Measurements from ENCODE around the gene IFT122.
"Not testable (repeated sequence)": the region's sequence is repeated elsewhere in the genome, so short reads cannot be mapped to it uniquely, and the experiment has no call there.

Gene IFT122

DNA sequence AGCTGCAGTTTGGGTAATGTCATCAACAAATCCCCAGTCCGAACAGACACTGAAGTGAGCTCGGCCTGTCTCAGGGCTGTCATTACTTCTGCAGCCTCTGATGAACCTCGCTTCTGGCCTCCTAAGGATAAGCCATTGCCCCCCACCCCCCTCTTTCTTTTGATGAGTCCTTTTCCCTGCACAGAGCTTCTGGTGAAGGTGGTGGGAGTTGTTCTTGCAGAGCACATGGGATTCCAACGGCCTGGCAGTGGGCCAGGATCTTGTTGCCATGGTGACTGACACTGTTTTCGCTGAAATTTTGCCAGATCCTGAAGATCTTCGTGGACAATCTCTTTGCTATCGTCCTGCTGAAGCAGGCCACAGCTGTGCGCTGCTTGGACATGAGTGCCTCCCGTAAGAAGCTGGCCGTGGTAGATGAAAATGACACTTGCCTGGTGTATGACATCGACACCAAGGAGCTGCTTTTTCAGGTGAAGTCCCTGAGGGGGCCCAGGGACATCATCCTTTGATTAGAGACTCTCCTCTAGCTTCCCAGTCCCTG lies 41.3 kb downstream of the IFT122 start:
- not testable (repeated sequence) for DNase-seq

- DNase-seq = no peak
These were observed 41.8 kb downstream of the IFT122 start for GRCh38 chr3:129481766-129482332.

DNA sequence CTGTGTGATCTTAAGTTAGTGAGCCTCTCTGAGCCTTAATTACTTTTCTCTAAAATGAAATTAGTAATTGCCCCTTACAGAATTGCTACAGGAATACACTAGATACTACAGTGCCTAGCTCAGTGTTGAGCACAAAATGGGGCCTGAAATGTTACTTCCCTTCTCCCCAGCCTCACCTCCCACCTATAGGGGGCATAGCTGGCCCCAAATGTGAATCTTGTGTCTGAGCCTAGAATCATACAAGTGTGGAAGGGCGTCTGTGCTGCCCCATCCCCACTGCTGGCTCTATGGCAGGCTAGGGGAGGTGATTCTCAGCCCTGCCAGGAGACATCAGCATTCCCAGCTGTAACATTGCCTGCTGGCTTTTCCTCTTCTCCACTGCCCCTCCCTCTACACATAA lies 42.7 kb downstream of the IFT122 start:
- DNase-seq = no peak

DNA sequence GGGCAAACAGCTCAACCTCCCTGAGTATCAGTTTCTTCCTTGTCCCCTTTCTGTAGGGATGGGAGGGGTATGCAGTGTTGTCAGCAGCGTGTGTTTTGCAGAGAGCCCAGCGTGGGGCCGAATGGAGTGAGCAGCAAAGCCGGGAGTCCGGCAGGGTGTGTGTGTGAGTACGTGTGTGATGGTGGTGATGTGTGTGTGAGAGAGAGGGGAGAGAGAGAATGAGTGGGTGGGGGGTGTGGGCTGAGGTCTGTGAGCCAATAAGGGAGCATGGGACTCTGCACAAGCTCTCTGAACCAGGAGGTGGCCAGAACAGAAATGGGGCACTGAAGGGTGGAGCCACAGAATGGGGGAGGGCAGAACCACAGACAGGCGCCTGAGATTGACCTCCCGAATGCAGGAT lies 43.8 kb downstream of the IFT122 start:
- no peak for DNase-seq

DNA sequence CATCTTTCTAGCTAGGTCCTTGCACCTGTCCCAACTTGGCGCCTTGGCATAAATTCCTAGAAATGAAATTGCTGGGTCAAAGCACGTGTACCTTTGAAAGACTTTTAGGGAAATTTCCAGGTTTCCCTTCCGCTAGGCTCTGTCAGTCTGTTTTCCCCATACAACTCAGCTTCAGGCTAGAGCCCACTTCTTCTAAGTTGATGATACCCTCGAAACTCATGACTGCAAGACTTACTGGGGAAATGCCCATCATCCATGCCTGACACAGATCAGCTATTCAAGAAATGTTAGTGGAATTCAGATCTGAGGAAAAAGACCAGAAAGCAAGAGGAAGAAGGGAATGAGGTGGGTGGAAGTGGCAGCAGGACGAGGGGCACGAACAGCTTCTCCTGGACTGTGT lies 45.1 kb downstream of the IFT122 start:
- peak; percentile 10 for DNase-seq

DNA sequence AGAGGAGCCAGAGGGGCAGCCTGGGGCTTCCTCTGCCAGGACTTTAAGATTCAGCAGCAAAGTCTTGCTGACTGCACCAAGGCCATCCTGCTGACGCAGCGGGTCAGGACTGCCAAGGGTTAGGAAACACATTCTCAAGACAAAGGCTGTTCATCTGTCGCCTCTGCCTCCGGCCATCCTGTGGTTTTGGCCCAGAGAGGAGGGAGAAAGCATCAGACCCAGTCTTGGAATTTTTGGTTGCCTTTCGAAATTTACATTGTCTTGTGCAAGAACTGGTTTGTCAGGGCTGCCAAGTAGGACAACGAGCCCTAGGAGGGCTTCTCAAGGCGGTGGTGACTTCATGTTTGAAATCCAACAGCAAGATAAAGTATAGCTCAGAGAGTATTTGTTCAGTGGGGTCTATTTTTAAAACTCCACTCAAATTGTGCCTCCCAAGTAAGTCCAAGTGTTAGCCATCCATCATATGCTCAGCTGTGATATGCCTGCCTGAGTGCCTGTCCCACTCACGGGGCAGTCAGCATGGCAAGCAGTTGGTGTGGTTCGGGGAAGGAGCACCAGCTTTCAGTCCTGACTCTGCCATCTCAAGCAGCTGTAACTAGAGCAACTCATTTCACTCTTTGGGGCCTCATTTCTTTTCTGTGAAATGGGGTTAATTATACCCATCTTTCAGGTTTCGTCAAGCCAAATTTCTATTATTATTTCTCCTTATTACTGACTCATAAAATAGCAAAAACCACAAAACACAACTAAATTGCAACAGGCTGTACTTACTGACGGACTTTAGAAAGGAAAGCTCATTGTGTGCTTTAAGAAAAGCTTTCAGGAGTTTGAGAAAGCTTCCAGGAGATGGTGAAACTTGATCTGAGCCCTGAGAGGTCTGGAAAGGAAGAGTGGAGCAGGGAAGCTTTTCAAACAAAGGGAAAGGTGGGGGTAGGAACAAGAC lies 46.0 kb downstream of the IFT122 start:
- peak; percentile 92 for DNase-seq

DNA sequence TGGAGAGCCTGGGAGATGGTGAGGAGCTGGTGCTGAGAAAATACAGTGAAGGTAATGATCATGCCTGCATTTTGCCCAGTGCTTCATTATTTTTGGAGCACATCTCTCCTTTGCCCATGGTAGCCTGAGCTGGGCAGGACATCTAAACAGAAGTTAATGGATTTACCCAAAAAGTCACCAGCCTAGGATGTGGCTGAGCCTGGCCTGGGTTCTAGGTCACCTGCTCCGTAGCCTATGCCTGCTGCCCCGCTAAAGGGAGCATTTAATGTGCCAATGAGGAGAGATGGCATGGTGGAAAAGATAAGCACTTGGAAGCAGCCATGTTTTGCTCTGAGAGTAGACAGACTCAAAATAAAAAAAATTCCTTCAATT lies 46.6 kb downstream of the IFT122 start:
- no peak for DNase-seq

DNA sequence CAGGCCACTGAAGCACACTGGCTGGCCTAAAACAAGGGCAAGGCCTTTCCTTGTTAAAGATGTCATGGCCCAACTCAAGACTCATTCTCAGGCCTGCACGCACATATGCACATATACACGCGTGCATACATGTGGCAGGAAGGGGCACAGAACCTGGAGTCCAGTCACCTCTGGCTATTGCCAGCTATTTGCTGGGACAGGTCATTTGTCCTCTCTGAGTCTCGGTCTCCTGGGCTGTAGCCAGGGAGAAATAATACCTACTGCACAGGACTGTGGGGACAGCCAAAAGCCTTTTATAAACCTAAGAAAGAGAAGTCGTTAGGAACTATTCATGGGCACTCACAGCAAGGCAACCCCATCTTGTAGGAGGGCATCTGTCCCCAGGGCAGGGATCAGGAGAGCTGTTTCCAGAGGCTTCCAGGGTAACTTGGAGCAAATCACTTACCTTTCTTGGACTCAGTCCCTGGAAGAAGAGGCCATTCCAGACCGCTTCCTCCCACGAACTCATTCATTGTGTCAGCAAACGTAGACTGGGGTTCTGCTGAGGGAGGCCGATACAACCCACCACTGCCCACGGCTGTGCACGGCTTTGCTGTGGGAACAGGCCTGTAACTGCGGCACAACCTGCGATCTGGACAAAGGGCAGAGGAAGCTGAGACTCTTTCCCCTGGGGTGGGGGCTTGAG lies 47.3 kb downstream of the IFT122 start:
- DNase-seq = no peak

GRCh38 chr3:129487868-129488335 lies 47.9 kb downstream of the IFT122 start:
- not testable (repeated sequence) for DNase-seq

DNA sequence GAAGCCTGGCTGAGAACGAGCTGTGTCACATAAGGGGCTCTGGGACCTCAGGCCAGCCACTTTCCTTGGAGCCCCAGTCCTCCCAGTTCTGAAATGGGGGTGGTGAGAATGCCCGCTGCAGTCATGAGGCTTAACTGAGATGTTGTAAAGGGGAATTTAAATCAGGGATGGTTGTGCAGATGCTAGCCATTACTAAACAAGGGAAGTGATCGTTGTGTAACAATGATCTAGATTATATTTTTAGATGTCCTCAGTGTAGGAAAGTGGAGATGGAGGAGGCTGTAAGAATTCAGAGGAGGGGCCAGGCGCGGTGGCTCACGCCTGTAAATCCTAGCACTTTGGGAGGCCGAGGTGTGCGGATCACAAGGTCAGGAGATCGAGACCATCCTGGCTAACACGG lies 49.2 kb downstream of the IFT122 start:
- DNase-seq = peak; percentile 87

DNA sequence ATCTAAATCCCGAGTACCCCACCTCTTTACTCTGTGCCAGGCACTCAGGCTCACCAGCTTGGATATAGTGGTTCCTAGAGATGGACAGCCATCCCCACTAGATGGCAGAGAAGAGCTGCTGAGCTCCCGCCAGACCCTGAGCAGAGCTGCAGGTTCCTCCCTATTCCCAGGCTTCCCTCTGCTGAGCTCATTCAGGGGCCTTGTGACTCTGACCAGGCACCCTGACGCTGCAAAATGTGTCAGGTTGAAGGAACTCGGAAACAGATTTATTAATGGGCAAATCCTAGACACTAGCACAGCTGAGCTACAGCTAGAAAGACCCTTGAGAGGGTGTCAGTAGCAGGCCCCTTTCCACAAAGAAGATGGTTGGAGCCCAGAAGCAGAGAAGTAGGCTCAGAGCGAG lies 50.2 kb downstream of the IFT122 start:
- DNase-seq = peak; percentile 97

DNA sequence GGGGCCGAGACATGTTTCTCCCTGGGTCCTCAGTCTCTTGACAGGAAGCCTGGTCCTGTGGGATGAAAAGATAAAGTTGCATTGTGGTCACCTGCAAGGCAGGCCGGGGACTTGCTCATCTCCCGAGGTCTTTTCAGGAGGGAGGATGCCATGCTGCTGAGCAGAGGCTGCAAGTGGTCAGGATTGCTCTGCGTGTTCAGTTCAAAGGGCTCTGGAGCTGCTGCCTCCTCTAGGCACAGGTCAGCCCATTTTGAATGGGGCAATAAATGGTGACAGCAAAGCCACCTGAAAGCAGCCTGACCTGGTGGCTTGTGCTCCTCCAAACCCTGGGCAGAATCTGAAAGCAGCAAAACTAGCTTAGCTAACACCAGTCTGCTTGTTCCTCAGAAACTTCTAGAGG lies 51.1 kb downstream of the IFT122 start:
- DNase-seq = not testable (repeated sequence)

- DNase-seq = no peak
These were observed 51.8 kb downstream of the IFT122 start for GRCh38 chr3:129491794-129492193.

DNA sequence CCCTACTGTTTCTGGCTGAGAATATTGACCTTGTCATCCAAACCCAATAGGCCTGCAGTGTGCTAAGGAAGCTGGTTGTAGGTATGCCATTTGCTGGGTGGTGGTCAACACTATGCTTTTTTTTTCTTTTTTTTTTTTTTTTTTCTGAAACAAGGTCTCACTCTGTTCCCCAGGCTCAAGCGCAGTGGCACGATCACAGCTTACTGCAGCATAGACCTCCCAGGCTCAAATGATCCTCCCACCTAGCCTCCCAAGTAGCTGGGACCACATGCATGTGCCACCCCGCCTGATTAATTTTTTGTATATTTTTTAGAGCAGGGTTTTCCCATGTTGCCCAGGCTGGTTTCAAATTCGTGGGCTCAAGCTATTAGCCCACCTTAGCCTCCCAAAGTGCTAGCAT lies 52.7 kb downstream of the IFT122 start:
- DNase-seq = no peak

- DNase-seq = no peak
These were observed 53.2 kb downstream of the IFT122 start for GRCh38 chr3:129493206-129493605.

- not testable (repeated sequence) for DNase-seq
These were observed 54.5 kb downstream of the IFT122 start for GRCh38 chr3:129494499-129494898.

GRCh38 chr3:129495006-129495639 lies 55.1 kb downstream of the IFT122 start:
- not testable (repeated sequence) for DNase-seq

DNA sequence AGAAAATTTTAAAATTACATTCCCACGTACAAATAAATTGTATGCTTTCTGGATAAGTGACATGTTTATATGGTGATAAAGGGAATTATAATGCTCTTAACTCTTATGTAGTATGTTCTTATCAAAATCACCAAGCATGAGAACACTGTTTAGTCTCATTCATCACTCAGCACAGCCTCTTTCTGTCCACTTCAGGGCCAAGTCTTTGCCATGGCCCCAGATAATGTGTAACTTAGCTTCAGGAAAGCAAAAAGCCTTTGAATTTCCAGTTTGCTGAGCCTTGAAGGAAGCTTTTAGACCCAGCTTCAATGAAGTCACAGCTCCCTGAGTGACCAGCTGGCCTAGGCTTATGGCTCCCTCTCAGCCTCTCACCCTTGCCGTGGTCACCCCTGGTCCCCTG lies 57.9 kb downstream of the IFT122 start:
- DNase-seq = not testable (repeated sequence)

DNA sequence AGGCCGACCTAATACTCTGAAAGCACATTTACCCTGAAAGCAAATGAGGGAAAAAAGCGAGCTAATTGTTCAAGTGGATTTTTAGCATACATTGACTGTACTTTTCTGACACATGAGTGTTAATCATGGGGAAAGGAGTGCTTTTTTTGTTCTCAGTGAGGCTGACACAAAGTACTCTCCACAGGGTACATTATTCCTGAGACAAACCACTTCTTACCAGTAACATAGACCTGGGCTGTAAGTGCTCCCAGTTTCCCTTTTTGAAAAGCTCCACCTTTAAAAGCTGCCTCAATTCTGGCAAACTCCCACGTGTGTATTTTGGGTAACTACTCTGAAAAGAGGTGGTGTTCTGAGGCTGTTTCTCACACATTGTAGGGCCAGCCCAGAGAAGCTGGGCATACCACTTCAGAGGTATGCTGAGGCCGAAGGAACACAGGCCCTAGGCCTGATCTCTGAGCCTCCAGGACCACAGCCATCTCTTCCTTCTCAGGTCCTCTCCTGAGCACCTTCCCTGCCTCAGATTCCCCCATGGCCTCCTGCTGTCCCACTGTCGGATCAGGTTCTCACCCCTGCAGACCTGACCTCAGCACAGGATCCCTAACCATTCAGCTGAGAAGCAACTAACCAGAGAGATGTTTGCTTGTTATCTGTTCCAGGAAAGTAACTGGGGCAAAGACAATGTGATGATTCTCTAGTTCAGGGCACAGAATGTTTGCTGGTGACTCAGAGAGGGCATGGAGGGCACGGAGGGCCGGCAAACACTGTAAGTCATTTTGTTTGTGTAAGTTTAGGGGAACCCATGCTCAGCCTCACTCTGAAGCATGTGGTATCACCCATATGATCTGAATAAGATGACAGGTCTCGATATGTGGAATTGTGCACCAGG lies 58.8 kb downstream of the IFT122 start:
- not testable (repeated sequence) for DNase-seq

DNA sequence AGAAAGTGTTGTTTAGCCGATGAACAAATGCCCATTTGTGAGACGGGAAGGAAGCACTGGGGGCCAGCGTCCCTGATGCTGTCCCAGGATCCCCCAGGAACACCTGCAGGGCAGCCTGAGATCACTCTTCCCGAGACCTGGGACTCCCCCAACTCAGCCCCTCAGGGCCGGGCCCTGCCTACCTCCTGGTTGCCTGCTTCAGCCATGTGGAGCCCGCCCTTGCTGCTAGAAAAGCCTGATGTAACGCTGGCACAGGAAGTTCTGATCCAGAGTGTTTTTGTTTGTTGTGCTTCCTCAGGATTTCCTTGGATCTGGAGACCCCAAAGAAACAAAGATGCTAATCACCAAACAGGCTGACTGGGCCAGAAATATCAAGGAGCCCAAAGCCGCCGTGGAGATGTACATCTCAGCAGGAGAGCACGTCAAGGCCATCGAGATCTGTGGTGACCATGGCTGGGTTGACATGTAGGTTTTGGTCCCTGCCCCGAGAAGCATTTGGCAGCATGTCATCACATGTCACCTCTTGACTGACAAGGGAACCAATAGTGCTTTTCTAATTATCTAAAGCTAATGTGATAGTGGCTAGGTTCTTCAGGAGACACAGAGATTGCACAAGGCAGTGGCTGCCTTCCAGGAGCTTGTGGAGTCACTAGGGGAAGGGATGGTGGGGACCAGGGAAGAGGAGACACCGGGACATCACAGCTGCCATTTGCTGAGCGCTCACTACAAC lies 59.7 kb downstream of the IFT122 start:
- not testable (repeated sequence) for DNase-seq

DNA sequence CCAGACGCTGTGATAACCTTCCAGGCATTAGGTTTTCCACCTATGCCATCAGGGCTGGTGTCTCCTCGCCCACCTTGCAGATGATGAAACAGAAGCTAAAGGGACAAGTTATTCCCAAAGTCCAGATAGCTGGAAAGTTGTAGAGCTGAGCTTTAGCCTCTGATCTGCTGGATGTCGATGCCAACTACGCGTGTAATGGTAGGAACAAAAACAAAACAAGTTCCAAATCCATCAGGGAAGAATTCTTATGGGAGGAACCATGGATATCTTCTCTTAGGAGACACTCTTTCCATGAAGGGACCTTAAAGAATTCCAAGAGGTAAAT lies 60.3 kb downstream of the IFT122 start:
- DNase-seq = no peak
